Gastrocnemius medialis (tissue), 4 donors: ENCODE results near the gene HTR3D. TPM values are rescaled to one million over a fixed set of nuclear protein-coding genes. Genes with fewer than 3 reads are reported as not detected.
A peak's percentile ranks its signal among the peaks of the same experiment; 100 is the strongest.
"Not testable (repeated sequence)": the region's sequence is repeated elsewhere in the genome, so short reads cannot be mapped to it uniquely, and the experiment has no call there.

ENCODE experiments used
- ATAC-seq, 2 donors: fragments of 150-250 bp; one replicate each; pipeline ENCODE4 v1.9.1; 2016
- DNase-seq, 2 donors: peaks; one replicate each; pipeline ENCODE4 v3.0.0-alpha.2; 2019
- H3K27ac ChIP-seq, 4 donors: fragments of 200-600 bp; sonication (generic); 1 replicate in 1 of 4; 2 replicates in 3 of 4; pipeline ENCODE4 v1.5.1; 2016 to 2018; ENCODE audit warnings: mild to moderate bottlenecking in 2 of 4, moderate library complexity in 1 of 4
- H3K27me3 ChIP-seq, 3 donors: fragments of 200-600 bp; sonication (generic) in 2 of 3; 1 replicate in 1 of 3; 2 replicates in 2 of 3; pipeline versions ENCODE4 v1.5.1 to v1.6.0; 2016 to 2019; ENCODE audit warnings: mild to moderate bottlenecking in 1 of 3, moderate library complexity in 1 of 3
- H3K36me3 ChIP-seq, 2 donors: fragments of 200-600 bp; sonication (generic) in 1 of 2; one replicate each; pipeline ENCODE4 v1.5.1; 2017 to 2018
- H3K4me1 ChIP-seq, 2 donors: fragments of 200-600 bp; sonication (generic) in 1 of 2; one replicate each; pipeline ENCODE4 v1.5.1; 2016 to 2017; ENCODE audit warnings: mild to moderate bottlenecking in 2 of 2
- H3K4me3 ChIP-seq, 4 donors: fragments of 200-600 bp; sonication (generic) in 3 of 4; 1 replicate in 1 of 4; 2 replicates in 3 of 4; pipeline ENCODE4 v1.5.1; 2016 to 2019; ENCODE audit warnings: mild to moderate bottlenecking in 2 of 4
- H3K9me3 ChIP-seq, 3 donors: fragments of 200-600 bp; sonication (generic) in 2 of 3; 1 replicate in 1 of 3; 2 replicates in 2 of 3; pipeline ENCODE4 v1.5.1; 2016 to 2019
- POLR2A ChIP-seq, 2 donors: fragments of 450-650 bp; IDR thresholded peaks; one replicate each; pipeline ENCODE4 v1.6.1; 2017; ENCODE audit warnings: antibody characterized with exemption in 2 of 2, mild to moderate bottlenecking in 2 of 2, moderate library complexity in 2 of 2
- in situ Hi-C, 4 donors: fragments of 200-750 bp; cut with MboI; loops; one replicate each; pipeline versions ENCODE4 v1.15.0 to v1.8.0; 2017; ENCODE audit warnings: low sequenced_read_pairs in 4 of 4
- intact Hi-C: fragments of 100-400 bp; cut with DNase I; formaldehyde crosslinking; loops from one replicate; pipeline ENCODE4 v1.15.1; 2023; ENCODE audit warnings: low total_unique reads
- total RNA-seq, 4 donors: library from RNA; depleted of rRNA; stranded (reverse); fragments of >200 nt; gene quantifications; one replicate each; pipeline versions ENCODE4 v1.1.0 to v1.2.3, GENCODE V29; 2016
- TF ChIP-seq, protein P1 (sequence below), 5 experiments: fragments of 450-650 bp in 3 of 5; fragments of 200-600 bp in 2 of 5; sonication (generic) in 2 of 5; IDR thresholded peaks in 4 of 5; conservative IDR thresholded peaks in 1 of 5; 1 replicate in 4 of 5; 2 replicates in 1 of 5; pipeline ENCODE4 v1.5.1; 2016 to 2019; ENCODE audit warnings: antibody characterized with exemption in 5 of 5, mild to moderate bottlenecking in 3 of 5, moderate library complexity in 3 of 5

Gene HTR3D
- total RNA-seq, 4 donors from 2014 or later: not detected

DNA sequence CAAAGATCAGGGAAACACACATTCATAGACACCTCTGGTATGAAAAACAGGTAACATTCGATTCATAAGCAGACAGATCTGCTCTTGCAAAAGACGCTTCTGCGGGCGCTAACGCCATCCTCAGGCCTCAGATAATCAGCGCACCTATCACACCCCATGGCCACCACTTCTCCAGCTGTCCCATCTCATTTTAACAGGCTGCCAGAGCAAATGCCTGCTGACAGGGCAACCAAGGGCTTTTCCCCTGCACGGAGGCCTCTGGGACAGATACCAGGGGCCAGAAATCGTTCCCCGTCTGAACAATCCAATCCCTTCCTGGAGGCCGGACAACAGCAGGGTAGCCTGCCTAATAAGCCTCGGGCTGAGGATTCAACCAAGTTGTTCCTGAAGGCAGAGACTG lies 29.1 kb upstream of the HTR3D start:
- H3K36me3 ChIP-seq: no peaks in the 10 kb centered on the region
- no peaks in the 10 kb centered on the region for H3K27me3 ChIP-seq
- no peak overlapping the region for H3K4me3 ChIP-seq
- ATAC-seq (peak; percentile 61 to 74), DNase-seq (peak; percentile 48 to 84)
- peak overlapping the region; percentile 84 to 88 (median 86) for H3K27ac ChIP-seq
- H3K9me3 ChIP-seq: no peaks in the 10 kb centered on the region
- peaks cover 63 to 67% of the 10 kb centered on the region in 2 donors for H3K4me1 ChIP-seq
- intact Hi-C loops: loop anchor here (1.0 kb wide), 1 partner anchor 16 kb away; no protein-coding TSS in a partner anchor
- in situ Hi-C loops: no loop called here
- no peak for TF ChIP-seq POLR2A (IDR thresholded peaks at IDR 0.05)
- TF ChIP-seq, protein P1, sequence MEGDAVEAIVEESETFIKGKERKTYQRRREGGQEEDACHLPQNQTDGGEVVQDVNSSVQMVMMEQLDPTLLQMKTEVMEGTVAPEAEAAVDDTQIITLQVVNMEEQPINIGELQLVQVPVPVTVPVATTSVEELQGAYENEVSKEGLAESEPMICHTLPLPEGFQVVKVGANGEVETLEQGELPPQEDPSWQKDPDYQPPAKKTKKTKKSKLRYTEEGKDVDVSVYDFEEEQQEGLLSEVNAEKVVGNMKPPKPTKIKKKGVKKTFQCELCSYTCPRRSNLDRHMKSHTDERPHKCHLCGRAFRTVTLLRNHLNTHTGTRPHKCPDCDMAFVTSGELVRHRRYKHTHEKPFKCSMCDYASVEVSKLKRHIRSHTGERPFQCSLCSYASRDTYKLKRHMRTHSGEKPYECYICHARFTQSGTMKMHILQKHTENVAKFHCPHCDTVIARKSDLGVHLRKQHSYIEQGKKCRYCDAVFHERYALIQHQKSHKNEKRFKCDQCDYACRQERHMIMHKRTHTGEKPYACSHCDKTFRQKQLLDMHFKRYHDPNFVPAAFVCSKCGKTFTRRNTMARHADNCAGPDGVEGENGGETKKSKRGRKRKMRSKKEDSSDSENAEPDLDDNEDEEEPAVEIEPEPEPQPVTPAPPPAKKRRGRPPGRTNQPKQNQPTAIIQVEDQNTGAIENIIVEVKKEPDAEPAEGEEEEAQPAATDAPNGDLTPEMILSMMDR (IDR thresholded peaks at IDR 0.05 in 4 of 5, conservative IDR thresholded peaks at IDR 0.05 in 1 of 5): peak in 4 of 5 experiments; percentile 26 to 58 (median 39)

- ATAC-seq: peak in 1 of 2 donors; percentile 21
Measured at GRCh38 chr3:184003187-184003967, 28.2 kb upstream of the HTR3D start.

DNA sequence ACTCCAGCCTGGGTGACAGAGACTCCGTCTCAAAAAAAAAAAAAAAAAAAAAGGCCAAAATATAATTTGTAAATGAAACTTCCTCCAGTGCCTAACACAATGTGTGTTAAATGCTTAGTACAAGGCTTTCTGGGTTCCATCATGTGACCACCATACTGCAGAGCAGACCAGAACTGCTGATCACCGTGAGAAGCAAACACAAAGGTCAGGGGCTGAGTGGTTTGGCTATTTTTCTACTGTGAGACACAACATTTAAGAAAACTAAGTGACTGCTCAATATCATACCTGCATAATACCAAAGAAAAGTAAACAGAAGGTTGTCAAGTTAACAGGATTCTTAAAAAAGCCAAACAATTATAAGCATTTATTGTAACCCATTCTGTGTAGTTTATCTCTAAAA lies 27.1 kb upstream of the HTR3D start:
- Histone ChIP-seq H3K27ac (peak overlapping the region; percentile 84 to 88 (median 86)), H3K9me3 (no peaks in the 10 kb centered on the region), H3K4me1 (peaks cover 62 to 64% of the 10 kb centered on the region in 2 donors), H3K4me3 (no peak overlapping the region), H3K36me3 (peaks cover 0 to 13% of the 10 kb centered on the region in 2 donors), H3K27me3 (no peaks in the 10 kb centered on the region)
- ATAC-seq (peak in 1 of 2 donors; percentile 13), DNase-seq (peak in 1 of 2 donors; percentile 14)
- in situ Hi-C loops (no loop called here), intact Hi-C loops (no loop called here)
- TF ChIP-seq POLR2A (IDR thresholded peaks at IDR 0.05): no peak
- TF ChIP-seq, protein P1 (IDR thresholded peaks at IDR 0.05 in 4 of 5, conservative IDR thresholded peaks at IDR 0.05 in 1 of 5): no peak

More at GRCh38 chr3:184003187-184003967, 28.2 kb upstream of the HTR3D start:
- no peak for DNase-seq
- Histone ChIP-seq H3K4me1 (peaks cover 62 to 64% of the 10 kb centered on the region in 2 donors), H3K27ac (peak overlapping the region; percentile 84 to 88 (median 86)), H3K9me3 (no peaks in the 10 kb centered on the region), H3K4me3 (no peak overlapping the region), H3K27me3 (no peaks in the 10 kb centered on the region), H3K36me3 (peaks cover 0 to 2% of the 10 kb centered on the region in 2 donors)
- in situ Hi-C loops (no loop called here), intact Hi-C loops (no loop called here)
- TF ChIP-seq, protein P1 (IDR thresholded peaks at IDR 0.05 in 4 of 5, conservative IDR thresholded peaks at IDR 0.05 in 1 of 5): no peak
- no peak for TF ChIP-seq POLR2A (IDR thresholded peaks at IDR 0.05)

DNA sequence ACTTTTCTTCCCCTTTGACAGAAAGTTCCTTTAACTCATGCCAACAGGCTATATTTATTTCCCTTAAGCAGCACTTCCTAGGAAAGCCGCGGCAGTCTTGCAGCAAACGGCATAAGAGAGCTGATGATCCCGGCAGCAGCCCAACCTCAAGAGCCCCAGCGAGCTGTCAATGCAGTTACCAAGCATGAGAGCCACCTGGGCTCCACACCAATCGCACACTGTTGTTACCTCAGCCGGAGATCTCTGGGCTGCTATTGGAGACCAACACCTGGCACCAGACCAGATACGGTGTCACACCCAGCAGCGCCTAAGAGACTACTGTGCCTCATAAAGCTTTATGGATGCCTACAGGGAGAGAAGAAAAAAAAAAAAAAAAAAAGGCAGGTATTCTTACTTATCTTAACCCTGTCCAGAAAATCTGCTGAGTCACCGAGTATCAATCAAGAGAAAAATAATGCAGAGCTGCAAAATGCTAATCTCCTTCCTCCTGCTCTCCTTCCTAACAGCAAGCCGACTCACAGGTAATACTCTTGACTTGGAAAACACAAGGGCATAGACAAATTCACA lies 25.5 kb upstream of the HTR3D start:
- in situ Hi-C loops: no loop called here
- intact Hi-C loops: loop anchor here (1.0 kb wide), 1 partner anchor 8 kb away; no protein-coding TSS in a partner anchor
- DNase-seq (peak; percentile 84 to 90), ATAC-seq (peak; percentile 84 to 85)
- no peaks in the 10 kb centered on the region for H3K9me3 ChIP-seq
- no peaks in the 10 kb centered on the region for H3K27me3 ChIP-seq
- TF ChIP-seq, protein P1 (IDR thresholded peaks at IDR 0.05 in 4 of 5, conservative IDR thresholded peaks at IDR 0.05 in 1 of 5): no peak
- TF ChIP-seq POLR2A (IDR thresholded peaks at IDR 0.05): peak; percentile 17 to 47
- peaks cover 62 to 64% of the 10 kb centered on the region in 2 donors for H3K4me1 ChIP-seq
- peaks cover 0 to 29% of the 10 kb centered on the region in 2 donors for H3K36me3 ChIP-seq
- H3K27ac ChIP-seq: peak overlapping the region; percentile 84 to 88 (median 86)
- peak overlapping the region in 3 of 4 donors; percentile 5 to 34 (median 33) for H3K4me3 ChIP-seq

GRCh38 chr3:184007143-184007813 lies 24.3 kb upstream of the HTR3D start:
- H3K4me1 ChIP-seq: peaks cover 51 to 56% of the 10 kb centered on the region in 2 donors
- peaks cover 0 to 37% of the 10 kb centered on the region in 2 donors for H3K36me3 ChIP-seq
- H3K27ac ChIP-seq: peak overlapping the region; percentile 84 to 88 (median 86)
- H3K27me3 ChIP-seq, ATAC-seq, in situ Hi-C loops, H3K9me3 ChIP-seq, intact Hi-C loops, H3K4me3 ChIP-seq: not testable (repeated sequence)
- DNase-seq: peak in 1 of 2 donors; percentile 25
